ENCODE results near the gene EP400. TPM values are rescaled to one million over a fixed set of nuclear protein-coding genes. Genes with fewer than 3 reads are reported as not detected.

The EP400 gene
- total and polyA plus RNA-seq, 8 donors = 33.5 to 49.9 (median 41.4) TPM

DNA sequence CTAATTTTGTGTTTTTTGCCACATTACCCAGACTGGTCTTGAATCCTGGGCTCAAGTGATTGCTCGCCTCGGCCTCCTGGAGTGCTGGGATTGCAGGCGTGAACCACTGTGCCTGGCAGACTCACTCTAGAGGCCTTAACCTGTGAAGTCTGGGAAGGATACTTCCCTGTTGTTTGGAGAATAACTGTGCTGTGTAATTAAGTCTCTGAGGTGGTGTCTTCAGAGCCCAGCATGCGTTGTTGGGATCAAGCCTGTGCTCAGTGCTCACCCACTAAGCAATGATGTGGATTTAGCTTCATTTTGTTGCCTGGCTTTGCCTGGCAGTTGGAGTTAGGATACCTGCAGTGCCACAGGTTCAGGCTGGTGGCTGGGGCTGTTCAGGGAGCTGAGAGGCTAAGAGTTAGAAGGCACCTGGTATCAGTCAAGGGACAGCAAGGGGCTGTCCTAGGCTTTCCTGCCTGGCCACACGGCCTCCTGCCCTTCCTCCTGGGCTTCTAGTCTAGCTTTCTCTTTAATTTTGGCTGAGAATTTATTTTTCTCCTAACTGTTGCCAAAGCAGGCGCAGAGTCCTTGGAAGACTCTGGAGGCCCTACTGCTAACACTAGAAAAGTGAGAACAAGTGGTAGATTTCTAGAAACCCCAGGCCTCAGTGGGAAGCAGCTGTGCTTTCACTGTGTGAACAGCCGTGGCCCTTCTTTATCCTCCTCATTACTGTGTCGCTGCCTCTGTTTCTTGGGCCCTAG is 38.5 kb downstream of the EP400 start:
- intact Hi-C loops (cut with DNase I) = no loop called here
- no peaks in the 10 kb centered on the region for H3K9me3 ChIP-seq
- H3K27ac ChIP-seq = no peak overlapping the region
- H3K27me3 ChIP-seq = no peaks in the 10 kb centered on the region
- H3K4me1 ChIP-seq = peaks cover 0 to 19% of the 10 kb centered on the region in 2 donors
- H3K36me3 ChIP-seq = peaks cover 0 to 100% of the 10 kb centered on the region in 2 donors
- no peak overlapping the region for H3K4me3 ChIP-seq
- TF ChIP-seq, protein P1, sequence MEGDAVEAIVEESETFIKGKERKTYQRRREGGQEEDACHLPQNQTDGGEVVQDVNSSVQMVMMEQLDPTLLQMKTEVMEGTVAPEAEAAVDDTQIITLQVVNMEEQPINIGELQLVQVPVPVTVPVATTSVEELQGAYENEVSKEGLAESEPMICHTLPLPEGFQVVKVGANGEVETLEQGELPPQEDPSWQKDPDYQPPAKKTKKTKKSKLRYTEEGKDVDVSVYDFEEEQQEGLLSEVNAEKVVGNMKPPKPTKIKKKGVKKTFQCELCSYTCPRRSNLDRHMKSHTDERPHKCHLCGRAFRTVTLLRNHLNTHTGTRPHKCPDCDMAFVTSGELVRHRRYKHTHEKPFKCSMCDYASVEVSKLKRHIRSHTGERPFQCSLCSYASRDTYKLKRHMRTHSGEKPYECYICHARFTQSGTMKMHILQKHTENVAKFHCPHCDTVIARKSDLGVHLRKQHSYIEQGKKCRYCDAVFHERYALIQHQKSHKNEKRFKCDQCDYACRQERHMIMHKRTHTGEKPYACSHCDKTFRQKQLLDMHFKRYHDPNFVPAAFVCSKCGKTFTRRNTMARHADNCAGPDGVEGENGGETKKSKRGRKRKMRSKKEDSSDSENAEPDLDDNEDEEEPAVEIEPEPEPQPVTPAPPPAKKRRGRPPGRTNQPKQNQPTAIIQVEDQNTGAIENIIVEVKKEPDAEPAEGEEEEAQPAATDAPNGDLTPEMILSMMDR (IDR thresholded peaks at IDR 0.05) = no peak
- ATAC-seq (no peak), DNase-seq (no peak)

DNA sequence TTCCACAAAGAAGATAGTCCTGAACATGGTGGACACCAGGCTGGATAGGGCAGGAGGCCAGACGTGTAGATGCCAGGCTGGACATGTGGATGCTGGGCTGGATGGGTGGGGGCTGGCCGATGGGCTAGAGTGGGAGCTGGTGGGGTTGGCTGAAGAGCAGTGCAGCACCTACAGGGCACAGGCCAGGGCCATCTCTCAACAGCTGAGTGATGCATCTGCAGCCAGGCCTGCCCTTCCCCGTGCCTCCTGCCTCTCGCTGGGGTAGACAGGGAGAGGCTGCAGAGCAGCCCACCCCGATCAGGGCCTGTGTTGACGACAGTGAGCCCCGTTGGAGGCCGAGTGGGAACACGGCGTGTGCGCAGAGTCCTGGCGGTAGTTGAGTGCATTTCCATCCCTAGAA is 39.3 kb downstream of the EP400 start:
- no peak for ATAC-seq
- Histone ChIP-seq H3K27me3 (no peaks in the 10 kb centered on the region), H3K27ac (no peak overlapping the region), H3K4me1 (peaks cover 0 to 19% of the 10 kb centered on the region in 2 donors), H3K36me3 (peaks cover 0 to 100% of the 10 kb centered on the region in 2 donors), H3K4me3 (no peak overlapping the region), H3K9me3 (no peaks in the 10 kb centered on the region)
- no peak for DNase-seq
- intact Hi-C loops (cut with DNase I) = no loop called here
- TF ChIP-seq, protein P1 (IDR thresholded peaks at IDR 0.05) = no peak

DNA sequence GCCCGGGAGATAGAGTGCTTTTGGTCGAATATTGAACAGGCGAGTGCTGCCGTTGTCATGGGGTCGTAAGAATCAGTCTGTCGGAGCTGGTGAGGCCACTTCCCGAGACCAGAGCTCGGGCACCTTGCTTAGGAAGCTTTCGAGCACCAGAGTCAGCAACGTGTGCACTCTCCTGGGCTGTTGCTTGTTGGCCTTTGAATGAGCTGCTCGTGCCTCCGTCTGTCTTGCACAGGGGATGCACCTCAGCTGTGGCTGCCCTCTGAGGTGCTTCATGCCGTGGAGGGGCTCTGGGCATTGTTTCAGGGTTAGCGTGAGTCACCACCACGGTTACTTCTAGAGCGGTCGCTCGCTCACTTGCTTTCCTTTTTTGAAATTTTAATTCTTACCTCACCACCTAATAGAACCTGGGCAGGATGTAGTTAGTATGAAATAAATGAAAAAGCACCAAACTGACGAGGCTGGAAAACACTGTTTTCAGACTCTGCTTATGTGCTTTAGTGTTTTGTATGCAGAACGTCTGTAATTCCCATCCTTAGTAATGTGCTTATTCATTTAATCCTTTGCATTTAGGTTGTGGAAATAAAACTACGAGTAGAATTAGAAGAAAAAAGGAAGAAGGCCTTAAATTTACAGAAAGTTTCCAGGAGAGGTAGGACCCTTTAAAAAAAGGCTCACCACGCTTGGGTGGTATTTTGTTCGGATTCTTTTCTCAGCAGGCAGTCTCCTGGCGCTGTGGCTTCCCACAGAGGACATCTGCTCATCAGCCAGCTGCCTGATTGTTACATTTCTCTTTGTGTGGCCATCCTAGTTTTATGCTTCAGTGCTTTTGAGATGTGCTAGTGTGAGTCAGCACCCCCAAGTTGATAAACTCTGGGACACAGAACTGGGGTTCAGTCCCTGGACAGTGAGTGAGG is 40.6 kb downstream of the EP400 start:
- H3K27ac ChIP-seq = no peak overlapping the region
- H3K4me3 ChIP-seq = no peak overlapping the region
- TF ChIP-seq, protein P1 (IDR thresholded peaks at IDR 0.05) = no peak
- intact Hi-C loops (cut with DNase I) = no loop called here
- peaks cover 0 to 9% of the 10 kb centered on the region in 2 donors for H3K4me1 ChIP-seq
- H3K9me3 ChIP-seq = no peaks in the 10 kb centered on the region
- no peak for ATAC-seq
- DNase-seq = no peak
- H3K27me3 ChIP-seq = no peaks in the 10 kb centered on the region
- H3K36me3 ChIP-seq = peaks cover 0 to 100% of the 10 kb centered on the region in 2 donors

DNA sequence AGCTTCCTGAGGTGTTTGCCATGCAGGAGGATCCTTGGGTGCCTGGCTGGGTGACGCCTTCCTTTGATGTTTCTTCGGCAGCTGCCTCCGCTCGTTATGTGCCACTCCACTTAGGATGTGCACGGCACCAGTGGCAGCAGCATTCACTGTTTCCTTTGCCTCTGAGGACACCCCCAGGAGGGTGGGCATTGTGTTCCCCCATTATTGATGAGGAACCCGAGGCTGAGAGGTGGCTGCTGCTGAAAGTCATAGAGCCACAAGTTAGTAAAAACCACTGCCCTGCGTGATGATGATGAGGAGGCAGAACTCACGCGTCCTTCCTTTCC is 41.2 kb downstream of the EP400 start:
- no peak for DNase-seq
- no peak for ATAC-seq
- Histone ChIP-seq H3K9me3 (no peaks in the 10 kb centered on the region), H3K36me3 (peaks cover 0 to 100% of the 10 kb centered on the region in 2 donors), H3K27me3 (no peaks in the 10 kb centered on the region), H3K4me3 (no peak overlapping the region), H3K4me1 (peaks cover 0 to 6% of the 10 kb centered on the region in 2 donors), H3K27ac (no peak overlapping the region)
- TF ChIP-seq, protein P1 (IDR thresholded peaks at IDR 0.05) = no peak
- intact Hi-C loops (cut with DNase I) = no loop called here

DNA sequence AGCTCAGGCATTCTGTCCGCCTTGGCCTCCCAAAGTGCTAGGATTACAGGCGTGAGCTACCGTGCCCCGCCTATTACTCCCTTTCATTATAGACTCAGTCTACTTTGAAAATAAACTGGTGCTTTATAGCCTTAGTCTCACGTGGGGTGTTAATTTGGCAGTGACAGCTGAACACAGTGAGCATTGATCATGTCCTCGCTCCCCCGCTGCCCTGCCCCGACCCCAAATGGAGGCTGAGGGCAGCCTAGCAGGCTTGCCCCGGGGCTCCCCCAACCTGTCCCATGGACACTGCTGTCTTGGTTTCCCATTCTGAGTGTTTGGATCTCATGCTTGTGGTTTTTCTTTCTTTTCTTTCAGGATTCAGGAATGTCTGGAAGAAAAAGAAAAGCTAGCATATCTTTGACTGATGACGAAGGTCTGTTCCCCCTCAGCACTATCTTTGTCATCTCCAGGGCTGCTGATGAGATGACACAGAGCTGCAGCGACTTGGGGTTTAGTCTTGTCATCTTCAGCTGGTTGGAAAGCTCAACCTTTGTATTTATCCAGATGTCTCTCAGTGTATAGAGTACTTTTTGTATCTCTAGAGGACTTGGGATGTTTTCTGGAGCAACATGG is 42.2 kb downstream of the EP400 start:
- Histone ChIP-seq H3K9me3 (no peaks in the 10 kb centered on the region), H3K4me1 (no peaks in the 10 kb centered on the region), H3K4me3 (no peak overlapping the region), H3K27ac (no peak overlapping the region), H3K27me3 (no peaks in the 10 kb centered on the region), H3K36me3 (peaks cover 0 to 100% of the 10 kb centered on the region in 2 donors)
- ATAC-seq (no peak), DNase-seq (no peak)
- TF ChIP-seq, protein P1 (IDR thresholded peaks at IDR 0.05) = no peak
- intact Hi-C loops (cut with DNase I) = no loop called here
